T-cell (primary cell): ENCODE results near the gene TMC3. TPM values are rescaled to one million over a fixed set of nuclear protein-coding genes. Genes with fewer than 3 reads are reported as not detected.

Experiments
- ATAC-seq, 4 experiments: fragments of 200-7000 bp in 3 of 4; fragments of 150-1000 bp in 1 of 4; cut with Tn5 transposase; replicated peaks in 1 of 4; 1 replicate in 3 of 4; 2 replicates in 1 of 4; pipeline ENCODE4 v1.10.0; 2021; ENCODE audit warnings: moderate library complexity in 3 of 4, mild to moderate bottlenecking in 2 of 4, moderate number of reproducible peaks in 1 of 4
- CTCF ChIA-PET, 2 donors: fragments of 300-600 bp; sonication (Branson Sonifier 250); formaldehyde crosslinking; loops; one replicate each; lab custom pipeline; 2022; ENCODE audit warnings: antibody characterized with exemption in 2 of 2; lab: Charles Lee
- POLR2A ChIA-PET, 2 donors: fragments of 300-600 bp; sonication (Branson Sonifier 250); formaldehyde crosslinking; loops; one replicate each; lab custom pipeline; 2022; ENCODE audit warnings: antibody characterized with exemption in 2 of 2; lab: Charles Lee
- DNase-seq, 35 experiments: peaks; one replicate each; pipeline versions ENCODE4 v3.0.0 to v3.0.0-alpha.2; 2013 to 2023
- H3K27ac ChIP-seq: one replicate; pipeline ENCODE4 v1.5.1; 2013; ENCODE audit warnings: low read length
- H3K27me3 ChIP-seq, 2 experiments: replicated peaks in 1 of 2; 1 replicate in 1 of 2; 2 replicates in 1 of 2; pipeline versions ENCODE4 v1.6.1 to v1.7.0; 2013; ENCODE audit warnings: low read length in 1 of 2, mixed read lengths in 1 of 2; ENCODE audit not compliant: control insufficient read depth in 2 of 2, insufficient read depth in 2 of 2; ENCODE audit errors: extremely low read depth in 1 of 2
- H3K36me3 ChIP-seq, 2 donors: 1 replicate in 1 of 2; 2 replicates in 1 of 2; pipeline versions ENCODE4 v1.6.1 to v1.7.0; 2013; ENCODE audit warnings: low read length in 1 of 2; ENCODE audit not compliant: control insufficient read depth in 2 of 2, insufficient read depth in 1 of 2; ENCODE audit errors: extremely low read depth in 1 of 2
- H3K4me1 ChIP-seq, 2 experiments: 1 replicate in 1 of 2; 2 replicates in 1 of 2; pipeline versions ENCODE4 v1.6.1 to v1.7.0; 2013; ENCODE audit warnings: low read length in 2 of 2, mixed read lengths in 1 of 2; ENCODE audit not compliant: insufficient read depth in 2 of 2, control insufficient read depth in 1 of 2; ENCODE audit errors: extremely low read depth in 1 of 2
- H3K4me3 ChIP-seq, 2 donors: 1 replicate in 1 of 2; 2 replicates in 1 of 2; pipeline versions ENCODE4 v1.5.1 to v1.7.0; 2013; ENCODE audit warnings: mild to moderate bottlenecking in 2 of 2, low read length in 1 of 2, moderate library complexity in 1 of 2; ENCODE audit not compliant: control insufficient read depth in 1 of 2; ENCODE audit errors: extremely low read depth in 1 of 2
- H3K9me3 ChIP-seq: 2 replicates; pipeline ENCODE4 v1.7.0; 2013
- H3K27ac Mint-ChIP-seq, 2 donors: one replicate each; pipeline ENCODE4 v1.8.0; 2020 to 2021; ENCODE audit warnings: mild to moderate bottlenecking in 2 of 2, mixed read lengths in 2 of 2
- H3K27me3 Mint-ChIP-seq, 2 donors: one replicate each; pipeline ENCODE4 v1.8.0; 2021 to 2022; ENCODE audit warnings: mixed read lengths in 2 of 2
- H3K36me3 Mint-ChIP-seq: one replicate; pipeline ENCODE4 v1.8.0; 2021; ENCODE audit warnings: mixed read lengths
- H3K4me1 Mint-ChIP-seq, 3 donors: one replicate each; pipeline ENCODE4 v1.8.0; 2020 to 2022; ENCODE audit warnings: mixed read lengths in 3 of 3, mild to moderate bottlenecking in 1 of 3
- H3K4me3 Mint-ChIP-seq, 3 donors: one replicate each; pipeline ENCODE4 v1.8.0; 2020 to 2022; ENCODE audit warnings: mild to moderate bottlenecking in 3 of 3, mixed read lengths in 3 of 3, moderate library complexity in 3 of 3
- H3K9me3 Mint-ChIP-seq, 3 donors: one replicate each; pipeline ENCODE4 v1.8.0; 2020 to 2022; ENCODE audit warnings: mixed read lengths in 3 of 3
- WGBS: methylation state at CpG from one replicate; pipeline ENCODE4 v1.1.5; 2013; ENCODE audit warnings: missing lambda C conversion rate; ENCODE audit not compliant: insufficient coverage; 5-methylcytosine and 5-hydroxymethylcytosine counted together
- total RNA-seq, 35 experiments: library from RNA in 6 of 35; stranded (reverse) in 6 of 35; fragments of 120-200 nt in 1 of 35; gene quantifications; one replicate each; pipeline versions ENCODE4 v1.2.1 to v1.2.4 and lab custom pipeline; 2013 to 2026

Gene TMC3
- total RNA-seq, 5 donors from 2014 or later (not counting 1 experiment from before 2014, with no cell fraction given) = not detected

- Mint-ChIP-seq H3K27ac (peak overlapping the region; percentile 100), H3K9me3 (no peaks in the 10 kb centered on the region), H3K4me3 (peak overlapping the region; percentile 95 to 100 (median 100)), H3K36me3 (peaks cover 52% of the 10 kb centered on the region), H3K27me3 (no peaks in the 10 kb centered on the region), H3K4me1 (peaks cover 58 to 92% (median 64%) of the 10 kb centered on the region in 3 donors)
- no peaks in the 10 kb centered on the region for H3K27me3 ChIP-seq
- no peaks in the 10 kb centered on the region for H3K9me3 ChIP-seq
- ChIA-PET CTCF (interaction anchor here (0.7 to 1.5 kb wide), 8 partner anchors 8 to 104 kb away, joined by 3 to 13 read pairs (median 5); no protein-coding TSS in a partner anchor), POLR2A (interaction anchor here (0.6 to 1.2 kb wide), 5 partner anchors 17 to 307 kb away, joined by 3 to 5 read pairs (median 3); partner anchors contain the start of gene STARD5 (in 1 of the 2))
- 0% methylated on average over 2 of the region's 3 CpGs for WGBS
- peaks cover 10 to 34% of the 10 kb centered on the region in 2 donors for H3K36me3 ChIP-seq
- H3K27ac ChIP-seq = peak overlapping the region; percentile 94
- peaks cover 45 to 75% of the 10 kb centered on the region in 2 experiments for H3K4me1 ChIP-seq
- no peak for ATAC-seq
- H3K4me3 ChIP-seq = peak overlapping the region; percentile 68 to 98
- DNase-seq = no peak
Measured at GRCh38 chr15:81297147-81297572, 76.9 kb downstream of the TMC3 start.

GRCh38 chr15:81296673-81297072, 77.3 kb downstream of the TMC3 start:
- Histone ChIP-seq H3K4me1 (peaks cover 47 to 75% of the 10 kb centered on the region in 2 experiments), H3K27ac (peak overlapping the region; percentile 94), H3K9me3 (no peaks in the 10 kb centered on the region), H3K27me3 (no peaks in the 10 kb centered on the region), H3K4me3 (peak overlapping the region; percentile 68 to 98), H3K36me3 (peaks cover 9 to 30% of the 10 kb centered on the region in 2 donors)
- DNase-seq (peak; percentile 64 to 90 (median 74)), ATAC-seq (peak; percentile 56 to 75 (median 70))
- POLR2A ChIA-PET = interaction anchor here (0.6 to 1.2 kb wide), 5 partner anchors 17 to 307 kb away, joined by 3 to 5 read pairs (median 3); partner anchors contain the start of gene STARD5 (in 1 of the 2)
- peaks cover 58 to 92% (median 64%) of the 10 kb centered on the region in 3 donors for H3K4me1 Mint-ChIP-seq
- H3K36me3 Mint-ChIP-seq = peaks cover 48% of the 10 kb centered on the region
- H3K4me3 Mint-ChIP-seq = peak overlapping the region; percentile 95 to 100 (median 100)
- peak overlapping the region; percentile 100 for H3K27ac Mint-ChIP-seq
- CTCF ChIA-PET = interaction anchor here (0.5 to 1.5 kb wide), 8 partner anchors 8 to 104 kb away, joined by 3 to 13 read pairs (median 5); no protein-coding TSS in a partner anchor
- 0% methylated on average over 11 of the region's 11 CpGs for WGBS
- no peaks in the 10 kb centered on the region for H3K27me3 Mint-ChIP-seq
- H3K9me3 Mint-ChIP-seq = no peaks in the 10 kb centered on the region

GRCh38 chr15:81296186-81296585, 77.8 kb downstream of the TMC3 start:
- DNase-seq (no peak), ATAC-seq (peak in 2 of 4 experiments; percentile 2 to 3)
- H3K4me1 Mint-ChIP-seq = peaks cover 58 to 92% (median 64%) of the 10 kb centered on the region in 3 donors
- Histone ChIP-seq H3K27ac (peak overlapping the region; percentile 94), H3K4me1 (peaks cover 46 to 75% of the 10 kb centered on the region in 2 experiments), H3K27me3 (no peaks in the 10 kb centered on the region), H3K4me3 (peak overlapping the region; percentile 68 to 98), H3K36me3 (peaks cover 9 to 25% of the 10 kb centered on the region in 2 donors), H3K9me3 (no peaks in the 10 kb centered on the region)
- H3K27me3 Mint-ChIP-seq = no peaks in the 10 kb centered on the region
- H3K9me3 Mint-ChIP-seq = no peaks in the 10 kb centered on the region
- peak overlapping the region; percentile 95 to 100 (median 100) for H3K4me3 Mint-ChIP-seq
- peak overlapping the region; percentile 100 for H3K27ac Mint-ChIP-seq
- H3K36me3 Mint-ChIP-seq = peaks cover 43% of the 10 kb centered on the region
- POLR2A ChIA-PET = interaction anchor here (0.6 to 1.2 kb wide), 4 partner anchors 25 to 103 kb away, joined by 3 to 4 read pairs (median 3); partner anchors contain the start of gene STARD5 (in 2 of the 2)
- CTCF ChIA-PET = interaction anchor here (0.5 to 1.5 kb wide), 9 partner anchors 9 to 105 kb away, joined by 3 to 13 read pairs (median 6); no protein-coding TSS in a partner anchor
- WGBS = no CpG with 5 or more reads among the region's 2 CpGs

- ChIA-PET CTCF (interaction anchor here in 1 of 2 donors (0.7 to 1.2 kb wide), 3 partner anchors 12 to 30 kb away, joined by 3 to 8 read pairs (median 7); no protein-coding TSS in a partner anchor), POLR2A (interaction anchor here (0.6 to 0.7 kb wide), 2 partner anchors 28 to 1372 kb away, joined by 4 read pairs; partner anchors contain the start of gene STARD5 (in 1 of the 2))
- Histone ChIP-seq H3K9me3 (no peaks in the 10 kb centered on the region), H3K4me1 (peaks cover 51 to 76% of the 10 kb centered on the region in 2 experiments), H3K27me3 (no peaks in the 10 kb centered on the region), H3K27ac (peak overlapping the region; percentile 94), H3K4me3 (peak overlapping the region; percentile 68 to 98), H3K36me3 (peaks cover 9 to 19% of the 10 kb centered on the region in 2 donors)
- H3K27me3 Mint-ChIP-seq = no peaks in the 10 kb centered on the region
- H3K27ac Mint-ChIP-seq = peak overlapping the region; percentile 100
- peaks cover 61 to 90% (median 63%) of the 10 kb centered on the region in 3 donors for H3K4me1 Mint-ChIP-seq
- ATAC-seq (no peak), DNase-seq (peak in 1 of 35 experiments; percentile 30)
- peaks cover 37% of the 10 kb centered on the region for H3K36me3 Mint-ChIP-seq
- no CpG with 5 or more reads among the region's 5 CpGs for WGBS
- H3K4me3 Mint-ChIP-seq = peak overlapping the region; percentile 95 to 100 (median 100)
- no peaks in the 10 kb centered on the region for H3K9me3 Mint-ChIP-seq
Measured at GRCh38 chr15:81295486-81296121, 78.4 kb downstream of the TMC3 start.

GRCh38 chr15:81294516-81294880, 79.5 kb downstream of the TMC3 start:
- Histone ChIP-seq H3K4me3 (peak overlapping the region; percentile 30 to 81), H3K27me3 (no peaks in the 10 kb centered on the region), H3K27ac (peak overlapping the region; percentile 94), H3K4me1 (peaks cover 61 to 76% of the 10 kb centered on the region in 2 experiments), H3K9me3 (no peaks in the 10 kb centered on the region), H3K36me3 (peaks cover 8 to 9% of the 10 kb centered on the region in 2 donors)
- ChIA-PET POLR2A (interaction anchor here in 1 of 2 donors (1.0 kb wide), 1 partner anchor 30 kb away, joined by 3 read pairs; the partner anchor contains the start of gene STARD5), CTCF (interaction anchor here in 1 of 2 donors (1.5 kb wide), 1 partner anchor 19 kb away, joined by 5 read pairs; no protein-coding TSS in a partner anchor)
- peak overlapping the region; percentile 100 for H3K27ac Mint-ChIP-seq
- DNase-seq = no peak
- no peaks in the 10 kb centered on the region for H3K27me3 Mint-ChIP-seq
- H3K4me3 Mint-ChIP-seq = peak overlapping the region; percentile 78 to 100 (median 95)
- H3K4me1 Mint-ChIP-seq = peaks cover 72 to 89% (median 72%) of the 10 kb centered on the region in 3 donors
- no peak for ATAC-seq
- 22% methylated on average over 6 of the region's 6 CpGs for WGBS
- H3K9me3 Mint-ChIP-seq = no peaks in the 10 kb centered on the region
- H3K36me3 Mint-ChIP-seq = peaks cover 26% of the 10 kb centered on the region
